ENCODE data around the gene NLRC3.
"Not testable (repeated sequence)": the region's sequence is repeated elsewhere in the genome, so short reads cannot be mapped to it uniquely, and the experiment has no call there.

NLRC3 gene
- total RNA-seq = 279 to 884 (median 577) reads per million in 4 experiments

- DNase-seq = no peak
Observed at GRCh38 chr16:3577302-3577752, at the start of gene NLRC3. TSS of gene NLRC3 (minus strand) at chr16:3577403. CDS start at chr16:3565036, 12,367 bp downstream.

GRCh38 chr16:3625911-3626732, 48.9 kb upstream of the NLRC3 start:
- DNase-seq = no peak

GRCh38 chr16:3625331-3625730, 48.1 kb upstream of the NLRC3 start:
- no peak for DNase-seq

GRCh38 chr16:3623642-3624041, 46.4 kb upstream of the NLRC3 start:
- DNase-seq = no peak

- no peak for DNase-seq
Observed at GRCh38 chr16:3618769-3619141, 41.6 kb upstream of the NLRC3 start.

- no peak for DNase-seq
Observed at GRCh38 chr16:3612510-3613466, 35.6 kb upstream of the NLRC3 start.

GRCh38 chr16:3611146-3611975, 34.2 kb upstream of the NLRC3 start, which contains the start of gene SLX4:
TSS of gene SLX4 (minus strand) at chr16:3611606. CDS start at chr16:3608964, 2,642 bp downstream.
- DNase-seq = peak; percentile 84

GRCh38 chr16:3610698-3611145, 33.5 kb upstream of the NLRC3 start:
- DNase-seq = no peak

GRCh38 chr16:3609895-3610697, 32.9 kb upstream of the NLRC3 start:
- DNase-seq = no peak

GRCh38 chr16:3608976-3609375, 31.8 kb upstream of the NLRC3 start:
- DNase-seq = not testable (repeated sequence)

- no peak for DNase-seq
Observed at GRCh38 chr16:3608069-3608468, 30.9 kb upstream of the NLRC3 start.

- DNase-seq = no peak
Observed at GRCh38 chr16:3607634-3608033, 30.4 kb upstream of the NLRC3 start.

GRCh38 chr16:3607161-3607560, 30.0 kb upstream of the NLRC3 start:
- no peak for DNase-seq

- DNase-seq = no peak
Observed at GRCh38 chr16:3606441-3606840, 29.2 kb upstream of the NLRC3 start.

GRCh38 chr16:3602320-3602653, 25.1 kb upstream of the NLRC3 start:
- DNase-seq = no peak

- DNase-seq = no peak
Observed at GRCh38 chr16:3601614-3602319, 24.6 kb upstream of the NLRC3 start.

GRCh38 chr16:3599922-3600321, 22.7 kb upstream of the NLRC3 start:
- no peak for DNase-seq

GRCh38 chr16:3599121-3599520, 21.9 kb upstream of the NLRC3 start:
- DNase-seq = no peak

GRCh38 chr16:3598236-3598635, 21.0 kb upstream of the NLRC3 start:
- no peak for DNase-seq

- no peak for DNase-seq
Observed at GRCh38 chr16:3597676-3598075, 20.5 kb upstream of the NLRC3 start.

GRCh38 chr16:3597226-3597625, 20.0 kb upstream of the NLRC3 start:
- no peak for DNase-seq

All from effector CD8-positive, alpha-beta T cell (primary cell).